Trophoblast cell (in vitro differentiated cells and primary cell): Measurements from ENCODE around the gene RPTOR.
A peak's percentile ranks its signal among the peaks of the same experiment; 100 is the strongest.

ENCODE experiments used
- DNase-seq, 2 donors: peaks; one replicate each; pipeline ENCODE4 v3.0.0-alpha.2; 2016
- H2AFZ ChIP-seq: 2 replicates; pipeline ENCODE4 v1.6.1; 2013; ENCODE audit warnings: low read length, moderate library complexity, mild to moderate bottlenecking; ENCODE audit not compliant: insufficient read depth, poor library complexity
- H2AK5ac ChIP-seq: 2 replicates; pipeline ENCODE4 v1.6.1; 2013; ENCODE audit warnings: mild to moderate bottlenecking, low read length
- H2BK120ac ChIP-seq: 2 replicates; pipeline ENCODE4 v1.6.1; 2013; ENCODE audit warnings: low read length, mild to moderate bottlenecking, moderate library complexity; ENCODE audit not compliant: insufficient read depth, poor library complexity
- H2BK12ac ChIP-seq: 2 replicates; pipeline ENCODE4 v1.6.1; 2013; ENCODE audit warnings: mild to moderate bottlenecking, low read length, moderate library complexity
- H2BK5ac ChIP-seq: 2 replicates; pipeline ENCODE4 v1.6.1; 2013; ENCODE audit warnings: low read length, low read depth, moderate library complexity, mild to moderate bottlenecking; ENCODE audit not compliant: poor library complexity
- H3K14ac ChIP-seq: 2 replicates; pipeline ENCODE4 v1.6.1; 2013; ENCODE audit warnings: mild to moderate bottlenecking, low read length
- H3K18ac ChIP-seq: 2 replicates; pipeline ENCODE4 v1.6.1; 2013; ENCODE audit warnings: mild to moderate bottlenecking, low read length
- H3K23ac ChIP-seq: 2 replicates; pipeline ENCODE4 v1.6.1; 2013; ENCODE audit warnings: low read length
- H3K27ac ChIP-seq: 2 replicates; pipeline ENCODE4 v1.5.1; 2013; ENCODE audit warnings: low read depth, mild to moderate bottlenecking, inconsistent platforms, low read length, moderate library complexity
- H3K27me3 ChIP-seq: 2 replicates; pipeline ENCODE4 v1.6.1; 2013; ENCODE audit warnings: inconsistent platforms, mild to moderate bottlenecking, low read length, moderate library complexity; ENCODE audit not compliant: insufficient read depth
- H3K36me3 ChIP-seq, 2 experiments: 1 replicate in 1 of 2; 2 replicates in 1 of 2; pipeline ENCODE4 v1.6.1; 2013; ENCODE audit warnings: low read length in 2 of 2, mild to moderate bottlenecking in 2 of 2, moderate library complexity in 1 of 2; ENCODE audit not compliant: insufficient read depth in 2 of 2, control insufficient read depth in 1 of 2
- H3K4ac ChIP-seq: 2 replicates; pipeline ENCODE4 v1.6.1; 2013; ENCODE audit warnings: low read depth, mild to moderate bottlenecking, low read length, moderate library complexity
- H3K4me1 ChIP-seq, 2 experiments: 1 replicate in 1 of 2; 2 replicates in 1 of 2; pipeline ENCODE4 v1.6.1; 2013; ENCODE audit warnings: low read length in 2 of 2, mild to moderate bottlenecking in 2 of 2, moderate library complexity in 1 of 2; ENCODE audit not compliant: insufficient read depth in 2 of 2, control insufficient read depth in 1 of 2
- H3K4me2 ChIP-seq: 2 replicates; pipeline ENCODE4 v1.6.1; 2013; ENCODE audit warnings: inconsistent platforms, mild to moderate bottlenecking, low read length, moderate library complexity
- H3K4me3 ChIP-seq: 2 replicates; pipeline ENCODE4 v1.5.1; 2013; ENCODE audit warnings: mild to moderate bottlenecking, low read depth, low read length, inconsistent platforms
- H3K79me1 ChIP-seq: one replicate; pipeline ENCODE4 v1.6.1; 2013; ENCODE audit warnings: low read length
- H3K79me2 ChIP-seq: 2 replicates; pipeline ENCODE4 v1.6.1; 2013; ENCODE audit warnings: low read length, mild to moderate bottlenecking; ENCODE audit not compliant: control insufficient read depth, insufficient read depth, poor library complexity
- H3K9ac ChIP-seq: 2 replicates; pipeline ENCODE4 v1.6.1; 2013; ENCODE audit warnings: mild to moderate bottlenecking, low read length
- H3K9me3 ChIP-seq: 2 replicates; pipeline ENCODE4 v1.6.1; 2013; ENCODE audit warnings: low read depth, mild to moderate bottlenecking, control low read depth, inconsistent platforms, low read length; ENCODE audit not compliant: insufficient read depth
- H4K12ac ChIP-seq: 2 replicates; pipeline ENCODE4 v1.6.1; 2013; ENCODE audit warnings: low read depth, mild to moderate bottlenecking, low read length, moderate library complexity
- H4K8ac ChIP-seq: 2 replicates; pipeline ENCODE4 v1.6.1; 2013; ENCODE audit warnings: low read depth, mild to moderate bottlenecking, low read length, moderate library complexity
- H4K91ac ChIP-seq: one replicate; pipeline ENCODE4 v1.6.1; 2013; ENCODE audit warnings: low read depth, mild to moderate bottlenecking, low read length, moderate library complexity
- WGBS: extraction: QIAGEN DNeasy Blood & Tissue Kit; methylation state at CpG from one replicate; pipeline ENCODE4 v1.1.7; 2013; ENCODE audit warnings: missing lambda C conversion rate; ENCODE audit not compliant: insufficient read length, insufficient coverage; ENCODE audit errors: extremely low coverage; 5-methylcytosine and 5-hydroxymethylcytosine counted together

Gene RPTOR

DNA sequence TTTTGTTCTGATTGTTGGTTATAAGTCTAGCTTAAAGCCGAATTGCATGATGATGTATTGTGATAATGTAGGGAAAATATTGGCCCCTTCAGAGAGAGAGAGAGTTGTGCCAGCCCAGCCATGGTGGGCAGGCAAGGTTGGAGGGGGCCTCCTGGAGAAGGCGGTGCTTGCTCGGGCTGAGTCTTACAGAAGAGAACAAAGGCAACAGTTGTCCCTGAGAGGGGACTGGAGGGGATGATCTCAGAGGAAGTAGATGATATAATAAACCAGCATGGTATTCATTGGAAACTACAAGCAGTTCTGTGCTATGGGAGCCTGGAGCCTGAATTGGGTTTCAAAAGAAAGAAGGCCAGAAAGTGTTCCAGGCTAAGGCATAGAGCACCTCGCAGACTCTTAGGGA, 173.8 kb downstream of the RPTOR start:
- H2AFZ ChIP-seq, result no peak overlapping the region
- H2BK12ac ChIP-seq, result no peak overlapping the region
- H3K79me2 ChIP-seq, result no peaks in the 10 kb centered on the region
- H4K91ac ChIP-seq, result no peak overlapping the region
- H3K4me1 ChIP-seq, result no peaks in the 10 kb centered on the region
- no peak overlapping the region for H3K18ac ChIP-seq
- WGBS, result no CpG with 5 or more reads among the region's 4 CpGs
- no peak overlapping the region for H3K23ac ChIP-seq
- no peak overlapping the region for H4K8ac ChIP-seq
- no peak overlapping the region for H2BK120ac ChIP-seq
- no peak overlapping the region for H3K27ac ChIP-seq
- H3K9ac ChIP-seq, result no peak overlapping the region
- H3K79me1 ChIP-seq, result no peaks in the 10 kb centered on the region
- no peak overlapping the region for H4K12ac ChIP-seq
- no peak overlapping the region for H3K14ac ChIP-seq
- H2BK5ac ChIP-seq, result no peak overlapping the region
- H3K4me2 ChIP-seq, result no peak overlapping the region
- H3K27me3 ChIP-seq, result no peaks in the 10 kb centered on the region
- H3K4me3 ChIP-seq, result no peak overlapping the region
- no peak overlapping the region for H3K4ac ChIP-seq
- H2AK5ac ChIP-seq, result no peak overlapping the region
- no peaks in the 10 kb centered on the region for H3K36me3 ChIP-seq
- no peak for DNase-seq
- no peaks in the 10 kb centered on the region for H3K9me3 ChIP-seq

DNA sequence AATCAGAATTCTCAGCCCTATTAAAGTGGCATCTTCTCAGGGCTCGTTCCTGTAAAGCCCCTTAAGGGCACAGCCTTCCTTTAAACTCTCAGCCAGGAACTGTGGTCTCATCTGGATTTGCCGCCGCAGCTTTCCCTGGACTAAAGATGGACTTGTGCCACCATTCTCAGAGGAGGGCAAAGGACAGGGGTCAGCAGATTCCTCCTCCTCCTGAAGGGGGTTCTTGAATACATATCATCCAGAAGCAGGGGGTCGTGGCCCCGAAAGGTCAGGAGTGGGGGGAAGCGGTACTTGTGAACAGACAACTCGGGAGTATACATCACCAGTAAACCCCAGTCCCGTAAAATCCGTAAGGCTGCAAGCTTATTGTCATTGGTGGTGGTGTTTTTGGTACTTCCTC, 174.8 kb downstream of the RPTOR start:
- no CpG with 5 or more reads among the region's 9 CpGs for WGBS
- Histone ChIP-seq H2BK12ac (no peak overlapping the region), H3K14ac (no peak overlapping the region), H4K8ac (no peak overlapping the region), H4K12ac (no peak overlapping the region), H3K27me3 (no peaks in the 10 kb centered on the region), H3K9ac (no peak overlapping the region), H3K9me3 (no peaks in the 10 kb centered on the region), H3K18ac (no peak overlapping the region), H3K23ac (no peak overlapping the region), H3K79me2 (no peaks in the 10 kb centered on the region), H3K27ac (no peak overlapping the region), H3K4me3 (no peak overlapping the region), H3K4me2 (no peak overlapping the region), H2AFZ (no peak overlapping the region), H3K36me3 (no peaks in the 10 kb centered on the region), H2BK5ac (no peak overlapping the region), H3K4ac (no peak overlapping the region), H3K4me1 (peaks cover 1 to 2% of the 10 kb centered on the region in 2 experiments), H2AK5ac (no peak overlapping the region), H4K91ac (no peak overlapping the region), H3K79me1 (no peaks in the 10 kb centered on the region), H2BK120ac (no peak overlapping the region)
- no peak for DNase-seq

DNA sequence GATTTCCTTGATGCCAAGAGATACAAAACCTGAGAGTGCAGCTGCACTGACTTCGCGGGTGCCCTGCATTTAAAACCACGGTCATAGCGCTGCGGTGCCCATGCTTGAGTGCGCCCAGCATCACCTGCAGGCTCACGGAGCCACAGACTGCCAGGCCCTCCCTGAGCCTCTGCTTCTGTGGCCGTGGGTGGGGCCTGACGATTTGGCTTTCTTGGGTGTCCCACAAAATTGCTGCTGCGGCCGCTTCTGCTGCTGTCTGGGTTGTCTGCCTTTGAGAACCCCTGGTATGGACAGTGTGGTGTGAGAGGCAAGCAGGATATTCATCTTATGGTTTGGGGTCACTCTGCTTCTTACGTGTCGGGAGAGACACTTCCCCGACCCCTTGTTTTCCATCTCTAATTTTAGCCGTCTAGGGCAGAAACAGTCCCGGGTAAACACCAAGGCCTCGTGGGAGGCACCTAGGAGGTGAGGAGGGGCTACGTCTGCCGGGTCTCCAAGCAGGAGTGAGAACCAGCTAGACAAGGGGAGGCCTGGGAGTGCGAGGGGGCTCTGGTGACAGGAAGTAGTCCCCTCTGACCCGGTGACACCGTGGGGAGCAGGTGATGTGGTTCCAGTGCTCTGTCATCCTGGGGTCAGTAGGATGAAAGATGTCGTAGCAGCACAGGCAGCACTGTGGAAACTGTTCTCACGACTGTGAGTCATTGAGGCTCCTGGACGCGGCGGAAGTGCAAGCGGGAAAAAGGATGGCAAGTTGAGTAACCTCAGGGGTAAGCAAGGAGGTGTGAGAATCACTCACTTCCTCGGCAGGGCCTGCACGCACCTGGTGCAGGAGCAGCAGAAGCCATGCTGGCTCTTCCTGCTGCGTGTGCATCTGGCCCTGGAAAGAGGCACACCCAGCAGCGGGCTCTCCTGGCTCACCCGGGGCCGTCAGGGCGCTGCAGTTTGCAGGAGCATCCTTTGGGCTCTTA, 176.3 kb downstream of the RPTOR start:
- no peaks in the 10 kb centered on the region for H3K9me3 ChIP-seq
- DNase-seq, result peak; percentile 51 to 81
- H2AFZ ChIP-seq, result no peak overlapping the region
- H4K8ac ChIP-seq, result no peak overlapping the region
- H2BK12ac ChIP-seq, result no peak overlapping the region
- H3K79me1 ChIP-seq, result no peaks in the 10 kb centered on the region
- H3K27ac ChIP-seq, result no peak overlapping the region
- peaks cover 10 to 12% of the 10 kb centered on the region in 2 experiments for H3K4me1 ChIP-seq
- no peak overlapping the region for H4K12ac ChIP-seq
- H2BK5ac ChIP-seq, result no peak overlapping the region
- no peak overlapping the region for H3K4ac ChIP-seq
- no peak overlapping the region for H3K18ac ChIP-seq
- no peak overlapping the region for H4K91ac ChIP-seq
- no peak overlapping the region for H3K14ac ChIP-seq
- H2AK5ac ChIP-seq, result no peak overlapping the region
- H3K4me3 ChIP-seq, result no peak overlapping the region
- H3K9ac ChIP-seq, result no peak overlapping the region
- WGBS, result no CpG with 5 or more reads among the region's 35 CpGs
- no peaks in the 10 kb centered on the region for H3K79me2 ChIP-seq
- no peaks in the 10 kb centered on the region for H3K27me3 ChIP-seq
- no peak overlapping the region for H3K4me2 ChIP-seq
- peak overlapping the region; percentile 11 for H2BK120ac ChIP-seq
- no peak overlapping the region for H3K23ac ChIP-seq
- H3K36me3 ChIP-seq, result no peaks in the 10 kb centered on the region

DNA sequence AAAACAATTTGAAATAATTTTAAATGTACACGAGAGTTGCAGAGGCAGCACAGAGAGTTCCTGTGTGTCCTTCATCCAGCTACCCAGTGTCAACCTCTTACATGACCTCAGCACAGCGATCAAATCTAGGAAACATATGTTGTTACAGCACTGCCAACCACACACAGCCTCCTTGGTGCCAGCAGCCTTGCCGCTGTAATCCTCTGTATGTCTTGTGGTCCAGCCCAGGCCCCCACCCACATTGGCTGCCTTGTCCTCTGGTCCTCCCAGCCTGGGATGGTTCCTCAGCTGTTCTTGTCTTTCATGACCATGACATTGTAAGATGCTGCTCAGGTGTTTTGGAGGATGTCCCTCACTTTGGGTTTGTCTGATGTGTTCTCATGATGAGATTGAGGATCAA, 178.0 kb downstream of the RPTOR start:
- no peak overlapping the region for H4K12ac ChIP-seq
- H2BK12ac ChIP-seq, result no peak overlapping the region
- no peak overlapping the region for H3K23ac ChIP-seq
- H3K36me3 ChIP-seq, result peaks cover 3 to 4% of the 10 kb centered on the region in 2 experiments
- H4K91ac ChIP-seq, result no peak overlapping the region
- H3K4ac ChIP-seq, result no peak overlapping the region
- no peaks in the 10 kb centered on the region for H3K9me3 ChIP-seq
- no peak overlapping the region for H2AK5ac ChIP-seq
- H3K4me3 ChIP-seq, result no peak overlapping the region
- no peak overlapping the region for H3K4me2 ChIP-seq
- no peak overlapping the region for H2BK120ac ChIP-seq
- H3K18ac ChIP-seq, result no peak overlapping the region
- no peak overlapping the region for H2BK5ac ChIP-seq
- H3K27me3 ChIP-seq, result no peaks in the 10 kb centered on the region
- H3K14ac ChIP-seq, result no peak overlapping the region
- no peak overlapping the region for H3K9ac ChIP-seq
- peaks cover 13 to 14% of the 10 kb centered on the region in 2 experiments for H3K4me1 ChIP-seq
- H3K27ac ChIP-seq, result no peak overlapping the region
- H3K79me2 ChIP-seq, result no peaks in the 10 kb centered on the region
- DNase-seq, result no peak
- no peaks in the 10 kb centered on the region for H3K79me1 ChIP-seq
- H4K8ac ChIP-seq, result no peak overlapping the region
- H2AFZ ChIP-seq, result no peak overlapping the region
- WGBS, result no CpG with 5 or more reads among the region's 3 CpGs
